Measurements from ENCODE around the gene BET1L.
"Not testable (repeated sequence)": the region's sequence is repeated elsewhere in the genome, so short reads cannot be mapped to it uniquely, and the experiment has no call there.

The BET1L gene

DNA sequence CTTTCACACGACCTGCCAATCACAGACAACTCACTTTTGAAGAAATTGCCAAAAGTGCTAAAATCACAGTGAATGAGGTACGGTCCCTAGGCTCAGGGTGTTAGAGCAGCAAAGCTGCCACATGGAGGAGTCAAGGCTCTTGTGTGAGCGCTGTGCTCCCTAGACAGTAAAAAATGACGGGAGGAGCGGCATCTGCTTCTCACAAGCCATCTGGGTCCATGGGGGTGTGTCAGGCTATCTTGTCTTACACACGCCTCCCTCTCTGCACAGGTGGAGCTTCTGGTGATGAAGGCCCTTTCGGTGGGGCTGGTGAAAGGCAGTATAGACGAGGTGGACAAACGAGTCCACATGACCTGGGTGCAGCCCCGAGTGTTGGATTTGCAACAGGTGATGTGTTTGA, 44.4 kb upstream of the BET1L start:
- TF ChIP-seq, protein P1, sequence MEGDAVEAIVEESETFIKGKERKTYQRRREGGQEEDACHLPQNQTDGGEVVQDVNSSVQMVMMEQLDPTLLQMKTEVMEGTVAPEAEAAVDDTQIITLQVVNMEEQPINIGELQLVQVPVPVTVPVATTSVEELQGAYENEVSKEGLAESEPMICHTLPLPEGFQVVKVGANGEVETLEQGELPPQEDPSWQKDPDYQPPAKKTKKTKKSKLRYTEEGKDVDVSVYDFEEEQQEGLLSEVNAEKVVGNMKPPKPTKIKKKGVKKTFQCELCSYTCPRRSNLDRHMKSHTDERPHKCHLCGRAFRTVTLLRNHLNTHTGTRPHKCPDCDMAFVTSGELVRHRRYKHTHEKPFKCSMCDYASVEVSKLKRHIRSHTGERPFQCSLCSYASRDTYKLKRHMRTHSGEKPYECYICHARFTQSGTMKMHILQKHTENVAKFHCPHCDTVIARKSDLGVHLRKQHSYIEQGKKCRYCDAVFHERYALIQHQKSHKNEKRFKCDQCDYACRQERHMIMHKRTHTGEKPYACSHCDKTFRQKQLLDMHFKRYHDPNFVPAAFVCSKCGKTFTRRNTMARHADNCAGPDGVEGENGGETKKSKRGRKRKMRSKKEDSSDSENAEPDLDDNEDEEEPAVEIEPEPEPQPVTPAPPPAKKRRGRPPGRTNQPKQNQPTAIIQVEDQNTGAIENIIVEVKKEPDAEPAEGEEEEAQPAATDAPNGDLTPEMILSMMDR (IDR thresholded peaks at IDR 0.05; ENCODE audit: low read length, missing control alignments) = no peak
- no peak for DNase-seq (ENCODE audit: low read depth)
- H3K4me3 ChIP-seq (replicated peaks; ENCODE audit: low read depth, low read length) = no peak overlapping the region

- TF ChIP-seq, protein P1 (IDR thresholded peaks at IDR 0.05; ENCODE audit: low read length, missing control alignments) = peak; percentile 69
- H3K4me3 ChIP-seq (replicated peaks; ENCODE audit: low read depth, low read length) = no peak overlapping the region
- DNase-seq (ENCODE audit: low read depth) = peak; percentile 69
Measured at GRCh38 chr11:250740-251299, 43.6 kb upstream of the BET1L start.

DNA sequence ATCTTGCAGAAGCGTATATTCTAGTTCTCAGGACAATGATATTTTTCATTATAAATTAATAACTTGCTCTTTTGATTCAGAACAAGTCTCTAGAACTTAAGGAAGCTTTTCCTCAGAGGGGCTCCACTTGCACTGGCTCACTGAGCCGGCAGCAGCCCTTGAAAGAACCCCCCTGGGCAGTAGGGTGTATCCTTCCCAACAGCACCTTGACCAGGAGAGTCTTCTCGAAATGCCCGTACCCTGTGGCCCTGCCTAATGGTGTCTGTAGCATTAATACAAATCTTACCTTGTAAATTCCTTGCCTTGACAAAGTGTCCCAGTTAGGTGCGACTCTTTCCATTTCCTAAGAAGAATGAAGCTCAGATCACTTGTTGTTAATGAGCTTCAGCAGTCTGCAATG, 43.1 kb upstream of the BET1L start:
- H3K4me3 ChIP-seq (replicated peaks; ENCODE audit: low read depth, low read length) = no peak overlapping the region
- TF ChIP-seq, protein P1 (IDR thresholded peaks at IDR 0.05; ENCODE audit: low read length, missing control alignments) = no peak
- DNase-seq (ENCODE audit: low read depth) = no peak

DNA sequence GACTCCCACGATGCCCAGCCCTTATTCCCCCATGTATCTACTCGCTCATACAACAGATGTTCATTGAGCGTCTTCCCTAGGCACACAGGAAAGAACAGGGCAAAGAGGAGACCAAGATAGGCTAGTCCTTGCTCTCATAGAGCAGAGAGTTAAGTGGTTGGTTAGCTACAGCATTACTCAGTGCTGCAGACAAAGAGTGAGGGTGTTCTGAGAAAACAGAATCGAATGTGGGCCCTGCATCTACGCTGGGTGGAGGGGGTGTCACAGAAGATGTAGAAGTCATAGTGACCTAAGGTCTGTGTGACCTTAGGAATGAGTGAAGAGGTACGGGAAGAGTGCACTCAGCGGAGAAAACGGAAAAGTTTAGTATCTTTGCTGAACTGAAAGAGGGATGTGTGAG, 41.9 kb upstream of the BET1L start:
- TF ChIP-seq, protein P1 (IDR thresholded peaks at IDR 0.05; ENCODE audit: low read length, missing control alignments) = no peak
- no peak overlapping the region for H3K4me3 ChIP-seq (replicated peaks; ENCODE audit: low read depth, low read length)
- no peak for DNase-seq (ENCODE audit: low read depth)

GRCh38 chr11:244376-244775, 37.2 kb upstream of the BET1L start:
- no peak for DNase-seq (ENCODE audit: low read depth)
- H3K4me3 ChIP-seq (replicated peaks; ENCODE audit: low read depth, low read length) = no peak overlapping the region
- TF ChIP-seq, protein P1 (IDR thresholded peaks at IDR 0.05; ENCODE audit: low read length, missing control alignments) = no peak

GRCh38 chr11:241634-242033, 34.4 kb upstream of the BET1L start:
- TF ChIP-seq, protein P1 (IDR thresholded peaks at IDR 0.05; ENCODE audit: low read length, missing control alignments) = no peak
- no peak for DNase-seq (ENCODE audit: low read depth)
- no peak overlapping the region for H3K4me3 ChIP-seq (replicated peaks; ENCODE audit: low read depth, low read length)

GRCh38 chr11:240315-240714, 33.1 kb upstream of the BET1L start:
- no peak for DNase-seq (ENCODE audit: low read depth)
- H3K4me3 ChIP-seq (replicated peaks; ENCODE audit: low read depth, low read length) = no peak overlapping the region
- TF ChIP-seq, protein P1 (IDR thresholded peaks at IDR 0.05; ENCODE audit: low read length, missing control alignments) = no peak

GRCh38 chr11:238346-238745, 31.1 kb upstream of the BET1L start:
- not testable (repeated sequence) for DNase-seq (ENCODE audit: low read depth)
- peak overlapping the region; percentile 5 for H3K4me3 ChIP-seq (replicated peaks; ENCODE audit: low read depth, low read length)

Data from fibroblast of pulmonary artery (primary cell).